Kidney (tissue), 14 donors: ENCODE measurements around the gene CHST1. TPM values are rescaled to one million over a fixed set of nuclear protein-coding genes. Genes with fewer than 3 reads are reported as not detected.

Experiments used
- DNase-seq, 5 donors: peaks; one replicate each; pipeline ENCODE4 v3.0.0-alpha.2; 2013 to 2020
- FAIRE-seq: peaks from 2 replicates; lab custom pipeline; 2012; peaks lifted over from hg19 to GRCh38; lab: Jason Lieb, UNC
- H3K27ac ChIP-seq, 2 donors: one replicate each; pipeline ENCODE4 v1.7.0; 2013; ENCODE audit warnings: low read depth in 2 of 2, low read length in 2 of 2, inconsistent platforms in 1 of 2
- H3K27me3 ChIP-seq: one replicate; pipeline ENCODE4 v1.7.1; 2013; ENCODE audit warnings: low read length, inconsistent platforms; ENCODE audit not compliant: control insufficient read depth, insufficient read depth
- H3K36me3 ChIP-seq, 3 donors: one replicate each; pipeline versions ENCODE4 v1.7.0 to v1.7.1; 2013; ENCODE audit warnings: low read length in 3 of 3, control low read depth in 1 of 3, inconsistent platforms in 1 of 3; ENCODE audit not compliant: insufficient read depth in 3 of 3, control insufficient read depth in 2 of 3
- H3K4me1 ChIP-seq, 3 donors: one replicate each; pipeline versions ENCODE4 v1.7.0 to v1.7.1; 2013; ENCODE audit warnings: low read length in 3 of 3, inconsistent platforms in 1 of 3, low read depth in 1 of 3; ENCODE audit not compliant: control insufficient read depth in 2 of 3, insufficient read depth in 2 of 3
- H3K4me3 ChIP-seq, 3 donors: one replicate each; pipeline versions ENCODE4 v1.7.0 to v1.8.1; 2013; ENCODE audit warnings: low read length in 3 of 3, control low read depth in 1 of 3, inconsistent platforms in 1 of 3
- H3K9ac ChIP-seq, 3 donors: one replicate each; pipeline versions ENCODE4 v1.7.0 to v1.7.1; 2013; ENCODE audit warnings: low read length in 3 of 3, control low read depth in 1 of 3, inconsistent platforms in 1 of 3
- H3K9me3 ChIP-seq, 3 donors: one replicate each; pipeline versions ENCODE4 v1.7.0 to v1.7.1; 2013; ENCODE audit warnings: low read length in 3 of 3, control low read depth in 1 of 3, inconsistent platforms in 1 of 3; ENCODE audit not compliant: control insufficient read depth in 2 of 3, insufficient read depth in 1 of 3
- intact Hi-C: fragments of 100-400 bp; cut with DNase I; formaldehyde crosslinking; loops from one replicate; pipeline ENCODE4 v1.11.1; 2022
- polyA plus RNA-seq: library from polyadenylated mRNA; stranded (reverse); fragments of 350-450 nt; fragmentation: Illumina TruSeq; extraction: RNeasy Lipid Tissue Mini Kit (QIAGEN cat#74804); gene quantifications from one replicate; pipeline ENCODE4 v1.2.3, GENCODE V29; 2014; ENCODE audit warnings: low read depth, low replicate concordance; ENCODE audit not compliant: insufficient read depth
- total RNA-seq: library from RNA; stranded (reverse); fragmentation: NEBNext Ultra II Directional; extraction: Animal tissue kit (Norgen Biotek cat#: 25700); gene quantifications from one replicate; pipeline ENCODE4 v1.2.1, GENCODE V29; 2021
- TF ChIP-seq, protein P1 (sequence below): IDR thresholded peaks from 3 replicates; pipeline ENCODE4 v1.5.1; 2012; ENCODE audit warnings: mild to moderate bottlenecking, moderate library complexity, borderline replicate concordance; ENCODE audit not compliant: insufficient read depth; ENCODE audit errors: extremely low read depth
- donor health status: control.
- donor health status: control.
- donor health status: control.
- donor health status: control.
- donor health status: control.
- donor health status: DM: yes; HTN: yes; CAD: no.
- donor health status: Normal renal cell carcinoma (clear cell type).

Gene CHST1
- total and polyA plus RNA-seq, 2 donors from 2014 or later: 2.8 to 2.9 TPM

DNA sequence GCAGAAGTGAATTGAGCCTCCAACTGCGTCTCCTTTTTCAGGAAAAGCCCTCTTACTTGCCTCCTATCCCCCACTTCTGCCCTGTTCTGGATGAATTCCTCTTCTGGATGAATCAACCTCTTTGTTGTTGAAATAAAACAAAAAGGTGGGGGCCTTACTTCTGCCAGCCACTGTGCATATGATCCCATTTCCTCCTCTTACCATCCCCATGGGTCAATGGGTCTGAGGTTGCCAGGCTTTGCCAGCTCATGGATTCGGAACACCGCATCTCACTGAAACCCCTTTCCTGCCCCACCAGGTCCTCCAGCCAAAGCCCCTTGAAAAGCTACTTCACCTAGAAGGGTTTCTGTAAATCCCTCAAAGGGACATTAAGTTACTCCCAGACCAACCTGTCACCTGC, 3.7 kb upstream of the CHST1 start:
- intact Hi-C loops: no loop called here
- FAIRE-seq (no peak), DNase-seq (peak in 1 of 5 donors; percentile 15)
- Histone ChIP-seq H3K36me3 (no peaks in the 10 kb centered on the region), H3K4me1 (peaks cover 0 to 3% (median 0%) of the 10 kb centered on the region in 3 donors), H3K27ac (no peak overlapping the region), H3K9ac (no peak overlapping the region), H3K4me3 (no peak overlapping the region), H3K27me3 (no peaks in the 10 kb centered on the region), H3K9me3 (no peaks in the 10 kb centered on the region)
- TF ChIP-seq, protein P1, sequence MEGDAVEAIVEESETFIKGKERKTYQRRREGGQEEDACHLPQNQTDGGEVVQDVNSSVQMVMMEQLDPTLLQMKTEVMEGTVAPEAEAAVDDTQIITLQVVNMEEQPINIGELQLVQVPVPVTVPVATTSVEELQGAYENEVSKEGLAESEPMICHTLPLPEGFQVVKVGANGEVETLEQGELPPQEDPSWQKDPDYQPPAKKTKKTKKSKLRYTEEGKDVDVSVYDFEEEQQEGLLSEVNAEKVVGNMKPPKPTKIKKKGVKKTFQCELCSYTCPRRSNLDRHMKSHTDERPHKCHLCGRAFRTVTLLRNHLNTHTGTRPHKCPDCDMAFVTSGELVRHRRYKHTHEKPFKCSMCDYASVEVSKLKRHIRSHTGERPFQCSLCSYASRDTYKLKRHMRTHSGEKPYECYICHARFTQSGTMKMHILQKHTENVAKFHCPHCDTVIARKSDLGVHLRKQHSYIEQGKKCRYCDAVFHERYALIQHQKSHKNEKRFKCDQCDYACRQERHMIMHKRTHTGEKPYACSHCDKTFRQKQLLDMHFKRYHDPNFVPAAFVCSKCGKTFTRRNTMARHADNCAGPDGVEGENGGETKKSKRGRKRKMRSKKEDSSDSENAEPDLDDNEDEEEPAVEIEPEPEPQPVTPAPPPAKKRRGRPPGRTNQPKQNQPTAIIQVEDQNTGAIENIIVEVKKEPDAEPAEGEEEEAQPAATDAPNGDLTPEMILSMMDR: no peak

DNA sequence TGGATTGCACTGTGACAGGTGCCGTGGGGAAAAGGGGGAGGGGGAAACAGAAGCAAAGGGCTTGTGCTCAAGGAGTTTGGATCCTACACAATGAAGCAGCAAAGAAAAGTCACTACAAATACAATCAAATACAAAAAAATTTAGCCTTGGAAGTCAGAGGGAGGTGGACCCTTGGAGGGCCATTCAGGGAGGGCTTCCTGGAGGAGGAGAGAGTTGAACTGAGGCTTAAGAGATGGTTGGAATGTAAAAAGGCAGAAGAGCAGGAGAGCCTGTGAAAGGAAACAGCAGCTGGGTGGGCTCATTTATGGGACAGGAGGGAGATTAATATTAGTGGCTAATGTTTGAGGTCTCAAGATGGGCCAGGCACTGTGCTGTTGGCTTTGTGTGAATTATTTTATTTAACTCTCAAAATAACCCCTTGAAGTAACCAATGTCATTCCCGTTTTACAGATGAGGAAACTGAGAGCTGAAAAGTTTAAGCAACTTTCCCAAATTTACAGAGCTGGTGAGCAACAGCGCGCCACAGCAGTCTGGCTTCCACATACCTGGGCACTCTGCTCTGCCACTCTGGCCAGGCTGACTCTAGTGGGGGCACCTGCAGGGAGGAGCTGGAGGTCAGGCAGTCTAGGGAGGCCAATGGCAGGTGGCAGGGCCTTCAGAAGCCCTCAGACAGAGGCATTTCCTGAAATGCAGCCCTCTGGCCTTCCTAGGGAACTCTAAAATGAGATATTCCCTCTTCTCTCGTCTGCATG, 2.7 kb upstream of the CHST1 start:
- TF ChIP-seq, protein P1: no peak
- Histone ChIP-seq H3K27me3 (peaks cover 6% of the 10 kb centered on the region), H3K36me3 (no peaks in the 10 kb centered on the region), H3K4me1 (peaks cover 0 to 6% (median 0%) of the 10 kb centered on the region in 3 donors), H3K9ac (no peak overlapping the region), H3K27ac (no peak overlapping the region), H3K4me3 (no peak overlapping the region), H3K9me3 (no peaks in the 10 kb centered on the region)
- peak in 1 of 5 donors; percentile 15 for DNase-seq
- no peak for FAIRE-seq
- intact Hi-C loops: no loop called here

DNA sequence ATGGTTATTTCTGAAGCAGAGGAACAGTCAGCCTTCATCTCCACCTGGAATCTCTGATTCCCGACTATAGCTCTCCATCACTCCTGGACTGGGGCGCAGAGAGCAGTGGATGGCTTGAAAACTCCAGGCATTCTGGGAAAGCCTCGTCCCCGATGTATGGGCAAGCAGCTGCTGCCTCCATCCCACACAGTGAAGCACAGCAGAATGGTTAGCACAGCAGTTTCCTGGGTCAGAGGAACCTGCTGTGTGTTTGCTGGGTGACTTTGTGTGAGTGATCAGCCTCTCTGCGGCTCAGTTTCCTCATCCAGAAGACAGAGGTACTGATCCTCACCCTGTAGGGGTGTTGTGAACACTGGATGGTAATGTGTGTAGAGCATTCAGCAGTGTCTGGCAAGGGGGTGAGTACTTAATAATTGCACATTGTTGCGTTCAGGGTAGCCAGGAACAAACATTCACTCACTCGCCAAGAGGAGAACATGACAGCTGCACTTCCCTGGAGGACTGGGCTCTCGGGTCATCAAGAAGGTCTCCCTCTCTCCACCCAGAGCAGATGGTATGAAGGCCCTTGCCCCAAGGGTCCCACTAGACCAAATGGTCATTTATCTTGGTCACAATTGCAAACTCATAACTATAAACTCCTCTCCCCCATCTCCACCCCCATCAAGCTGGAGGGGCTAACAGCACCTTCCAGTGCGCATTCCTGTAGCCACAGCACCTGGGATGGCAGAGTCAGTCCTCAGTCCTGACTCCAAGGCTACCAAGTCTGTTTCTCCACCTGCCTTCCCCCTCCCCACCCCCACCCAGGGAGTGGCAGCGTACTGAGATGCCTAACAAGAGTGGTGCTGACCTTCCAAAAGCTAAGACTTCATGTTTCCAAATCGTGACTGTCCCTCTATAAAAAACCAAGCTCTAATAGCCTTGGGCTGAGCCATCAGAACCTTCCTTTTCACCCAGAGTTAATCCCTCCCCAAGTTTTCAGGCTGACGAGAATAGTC, 1.5 kb upstream of the CHST1 start:
- peaks cover 0 to 6% (median 0%) of the 10 kb centered on the region in 3 donors for H3K4me1 ChIP-seq
- DNase-seq: peak in 1 of 5 donors; percentile 36
- no peak overlapping the region for H3K9ac ChIP-seq
- no peak overlapping the region for H3K27ac ChIP-seq
- peaks cover 9% of the 10 kb centered on the region for H3K27me3 ChIP-seq
- no peak overlapping the region for H3K4me3 ChIP-seq
- TF ChIP-seq, protein P1: no peak
- FAIRE-seq: no peak
- intact Hi-C loops: no loop called here
- no peaks in the 10 kb centered on the region for H3K9me3 ChIP-seq
- no peaks in the 10 kb centered on the region for H3K36me3 ChIP-seq
